VCaP (cell line): ENCODE data around the gene CELSR1.

Source experiments
- H3K27ac ChIP-seq: fragments of 450-650 bp; 2 replicates; pipeline ENCODE4 v1.5.1; 2017
- TF ChIP-seq, protein P1 (sequence below): fragments of 450-650 bp; conservative IDR thresholded peaks from 2 replicates; pipeline ENCODE4 v1.5.1; 2017; ENCODE audit warnings: mild to moderate bottlenecking, moderate library complexity

CELSR1 gene

DNA sequence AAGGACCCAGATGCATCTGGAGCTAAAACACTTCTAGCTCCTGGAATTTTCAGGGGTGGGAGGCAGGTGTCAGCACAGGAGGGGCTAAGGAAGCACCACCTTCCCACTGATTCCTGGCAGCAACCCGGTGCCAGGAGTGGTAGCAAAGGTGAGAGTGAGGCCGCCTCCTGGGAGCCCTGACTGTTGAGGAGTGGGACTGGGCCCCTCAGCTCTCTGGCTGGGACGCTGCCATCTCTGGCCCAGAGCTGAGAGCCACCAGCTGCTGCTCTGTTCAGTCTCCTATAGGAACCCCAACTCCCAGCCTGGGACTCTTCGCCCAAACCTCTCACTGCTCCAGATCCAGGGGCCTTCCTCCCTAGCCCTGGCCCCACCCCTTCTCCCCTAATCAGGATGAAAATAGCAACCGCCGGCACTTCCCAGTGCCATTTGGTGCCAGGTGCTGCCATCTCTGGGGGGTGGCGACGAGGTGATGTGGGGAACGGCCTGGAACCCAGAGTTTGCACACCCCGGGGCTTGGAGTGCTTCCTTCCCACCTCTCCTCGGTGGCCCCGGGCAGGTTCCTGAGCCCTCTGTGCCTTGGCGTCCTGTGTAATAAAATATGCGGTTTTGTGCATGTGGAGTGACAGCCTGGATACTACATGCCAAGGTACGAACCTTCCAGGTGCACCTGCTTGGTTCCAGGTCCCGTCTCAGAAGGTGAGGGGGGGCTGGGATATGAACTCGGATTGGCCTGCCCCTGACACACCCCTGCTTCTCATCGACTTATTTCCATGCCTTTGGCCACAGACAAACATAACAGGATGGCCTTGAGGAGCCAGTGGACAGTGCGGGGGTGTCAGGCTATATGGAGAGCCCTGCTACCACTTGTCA is 35.7 kb upstream of the CELSR1 start:
- TF ChIP-seq, protein P1, sequence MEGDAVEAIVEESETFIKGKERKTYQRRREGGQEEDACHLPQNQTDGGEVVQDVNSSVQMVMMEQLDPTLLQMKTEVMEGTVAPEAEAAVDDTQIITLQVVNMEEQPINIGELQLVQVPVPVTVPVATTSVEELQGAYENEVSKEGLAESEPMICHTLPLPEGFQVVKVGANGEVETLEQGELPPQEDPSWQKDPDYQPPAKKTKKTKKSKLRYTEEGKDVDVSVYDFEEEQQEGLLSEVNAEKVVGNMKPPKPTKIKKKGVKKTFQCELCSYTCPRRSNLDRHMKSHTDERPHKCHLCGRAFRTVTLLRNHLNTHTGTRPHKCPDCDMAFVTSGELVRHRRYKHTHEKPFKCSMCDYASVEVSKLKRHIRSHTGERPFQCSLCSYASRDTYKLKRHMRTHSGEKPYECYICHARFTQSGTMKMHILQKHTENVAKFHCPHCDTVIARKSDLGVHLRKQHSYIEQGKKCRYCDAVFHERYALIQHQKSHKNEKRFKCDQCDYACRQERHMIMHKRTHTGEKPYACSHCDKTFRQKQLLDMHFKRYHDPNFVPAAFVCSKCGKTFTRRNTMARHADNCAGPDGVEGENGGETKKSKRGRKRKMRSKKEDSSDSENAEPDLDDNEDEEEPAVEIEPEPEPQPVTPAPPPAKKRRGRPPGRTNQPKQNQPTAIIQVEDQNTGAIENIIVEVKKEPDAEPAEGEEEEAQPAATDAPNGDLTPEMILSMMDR, result no peak
- no peak overlapping the region for H3K27ac ChIP-seq

DNA sequence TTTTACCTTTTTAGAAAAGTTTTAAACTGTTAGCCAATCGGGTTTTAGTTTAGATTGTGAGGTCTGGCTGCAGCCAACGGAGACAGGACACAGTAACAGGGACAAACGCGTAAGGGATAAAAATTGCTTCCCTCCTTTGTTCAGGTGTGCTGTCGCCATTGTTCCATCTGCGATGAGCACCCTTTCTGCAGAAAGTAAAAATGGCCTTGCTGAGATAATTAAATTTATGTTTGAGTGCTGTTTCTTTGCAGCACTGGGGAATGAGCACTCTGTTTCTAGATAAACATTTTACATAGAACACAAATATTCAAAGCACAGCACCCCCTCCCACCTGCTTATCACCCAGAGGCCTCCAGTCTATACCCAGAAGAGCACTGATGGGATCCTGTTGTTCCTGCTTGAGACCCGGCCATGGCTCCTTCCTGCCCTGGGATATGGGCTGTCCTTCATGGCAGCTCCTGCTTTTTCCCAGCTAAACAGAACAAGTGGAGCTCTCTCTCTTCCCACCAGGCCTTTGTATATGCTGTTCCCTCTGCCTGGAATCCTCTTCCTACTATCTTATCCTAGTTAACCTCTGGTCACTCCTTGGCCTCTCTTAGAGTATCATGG is 34.3 kb upstream of the CELSR1 start:
- TF ChIP-seq, protein P1, result no peak
- H3K27ac ChIP-seq, result no peak overlapping the region

GRCh38 chr22:46569848-46570695 is 32.7 kb upstream of the CELSR1 start:
- TF ChIP-seq, protein P1, result no peak
- H3K27ac ChIP-seq, result no peak overlapping the region

DNA sequence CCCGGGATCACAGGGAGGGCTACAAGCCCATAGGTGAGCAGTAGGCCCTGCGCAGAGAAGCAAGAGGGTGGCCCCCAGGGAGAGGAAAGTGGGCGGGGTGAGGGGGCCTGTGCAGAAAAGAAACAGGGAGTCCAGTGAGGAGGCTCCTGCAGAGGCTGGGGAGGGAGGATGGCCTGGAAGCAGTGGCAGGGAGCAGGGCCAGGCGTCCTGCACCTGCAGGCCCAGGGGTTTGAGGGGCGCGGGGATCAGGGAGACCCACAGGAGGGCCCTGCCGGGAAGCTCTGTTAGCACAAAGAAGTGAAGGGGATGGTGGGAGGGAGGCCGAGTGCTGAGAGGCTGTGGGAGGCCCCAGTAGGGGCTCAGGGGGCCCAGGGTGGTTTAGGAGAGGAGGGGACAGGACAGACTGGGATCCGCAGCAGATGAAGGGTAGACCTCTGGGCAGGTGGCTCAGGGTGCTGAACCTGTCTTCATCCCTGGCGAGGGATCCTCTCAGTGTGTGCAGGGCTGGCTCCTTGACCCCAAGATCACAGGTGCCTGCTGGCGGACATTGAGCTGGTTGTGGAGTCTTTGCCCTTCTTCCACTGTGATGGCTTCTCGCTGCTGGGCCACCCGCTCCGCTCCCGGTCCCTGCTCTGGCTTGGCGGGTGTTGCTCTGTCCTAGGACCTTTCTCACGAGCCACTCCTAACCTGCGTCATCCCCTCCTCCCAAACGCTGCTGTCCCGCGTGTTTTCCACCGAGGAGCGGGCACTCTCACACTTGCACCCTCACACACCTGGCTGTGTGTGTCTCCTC is 31.8 kb upstream of the CELSR1 start:
- TF ChIP-seq, protein P1, result no peak
- H3K27ac ChIP-seq, result no peak overlapping the region

- H3K27ac ChIP-seq, result no peak overlapping the region
- TF ChIP-seq, protein P1, result no peak
Observed at GRCh38 chr22:46568102-46568809, 30.8 kb upstream of the CELSR1 start.

DNA sequence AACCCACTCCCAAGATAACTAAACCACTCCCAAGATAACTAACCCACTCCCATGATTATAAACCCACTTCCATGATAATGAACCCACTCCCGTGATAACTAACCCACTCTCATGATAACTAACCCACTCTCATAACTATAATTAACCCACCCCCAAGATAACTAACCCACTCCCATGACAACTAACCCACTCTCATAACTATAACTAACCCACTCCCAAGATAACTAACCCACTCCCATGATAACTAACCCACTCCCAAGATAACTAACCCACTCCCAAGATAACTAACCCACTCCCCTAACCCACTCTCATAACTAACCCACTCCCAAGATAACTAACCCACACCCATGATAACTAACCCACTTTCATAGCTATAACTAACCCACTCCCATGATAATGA is 30.1 kb upstream of the CELSR1 start:
- H3K27ac ChIP-seq, result no peak overlapping the region
- TF ChIP-seq, protein P1, result no peak
